Spleen (tissue), 7 donors: ENCODE data around the gene MATK.

Experiments used
- POLR2A ChIP-seq, 3 donors: fragments of 450-650 bp; IDR thresholded peaks; one replicate each; pipeline ENCODE4 v1.5.1; 2017; ENCODE audit warnings: antibody characterized with exemption in 3 of 3, mild to moderate bottlenecking in 1 of 3
- TF ChIP-seq, protein P1 (sequence below), 11 experiments: fragments of 200-600 bp in 7 of 11; fragments of 450-650 bp in 4 of 11; sonication (generic) in 4 of 11; IDR thresholded peaks in 8 of 11; conservative IDR thresholded peaks in 3 of 11; 1 replicate in 7 of 11; 2 replicates in 4 of 11; pipeline versions ENCODE4 v1.4.0 to v1.8.0; 2016 to 2021; ENCODE audit warnings: antibody characterized with exemption in 11 of 11, inconsistent platforms in 4 of 11, mild to moderate bottlenecking in 1 of 11
- donor health status: DM: no; HTN: no; CAD: no; lungs with moderate emphysema.
- donor health status: DM: no; HTN: no; CAD: no.
- donor health status: DM: no; HTN: no; CAD: no.

DNA sequence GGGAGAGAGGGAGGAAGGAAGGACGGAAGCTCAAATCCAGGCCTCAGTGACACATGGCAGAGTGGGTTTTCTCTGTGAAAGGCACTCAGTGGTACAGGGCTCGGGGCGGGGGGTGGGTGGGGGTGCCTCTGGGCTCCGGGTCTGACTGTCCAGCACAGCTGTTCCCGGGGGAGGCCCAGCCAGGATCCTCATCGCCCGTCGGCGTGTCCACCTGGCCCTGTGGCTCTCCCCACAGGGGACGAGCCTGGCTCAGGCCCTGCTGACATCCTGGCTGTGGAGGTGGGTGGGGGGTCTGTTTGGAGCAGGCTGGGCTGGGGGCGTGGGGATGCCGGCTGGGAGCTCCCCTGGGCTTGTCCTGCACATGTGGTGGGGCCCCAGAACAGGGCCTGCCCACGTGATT lies 18.2 kb upstream of the MATK start:
- TF ChIP-seq, protein P1, sequence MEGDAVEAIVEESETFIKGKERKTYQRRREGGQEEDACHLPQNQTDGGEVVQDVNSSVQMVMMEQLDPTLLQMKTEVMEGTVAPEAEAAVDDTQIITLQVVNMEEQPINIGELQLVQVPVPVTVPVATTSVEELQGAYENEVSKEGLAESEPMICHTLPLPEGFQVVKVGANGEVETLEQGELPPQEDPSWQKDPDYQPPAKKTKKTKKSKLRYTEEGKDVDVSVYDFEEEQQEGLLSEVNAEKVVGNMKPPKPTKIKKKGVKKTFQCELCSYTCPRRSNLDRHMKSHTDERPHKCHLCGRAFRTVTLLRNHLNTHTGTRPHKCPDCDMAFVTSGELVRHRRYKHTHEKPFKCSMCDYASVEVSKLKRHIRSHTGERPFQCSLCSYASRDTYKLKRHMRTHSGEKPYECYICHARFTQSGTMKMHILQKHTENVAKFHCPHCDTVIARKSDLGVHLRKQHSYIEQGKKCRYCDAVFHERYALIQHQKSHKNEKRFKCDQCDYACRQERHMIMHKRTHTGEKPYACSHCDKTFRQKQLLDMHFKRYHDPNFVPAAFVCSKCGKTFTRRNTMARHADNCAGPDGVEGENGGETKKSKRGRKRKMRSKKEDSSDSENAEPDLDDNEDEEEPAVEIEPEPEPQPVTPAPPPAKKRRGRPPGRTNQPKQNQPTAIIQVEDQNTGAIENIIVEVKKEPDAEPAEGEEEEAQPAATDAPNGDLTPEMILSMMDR (IDR thresholded peaks at IDR 0.05 in 8 of 11, conservative IDR thresholded peaks at IDR 0.05 in 3 of 11) = no peak
- TF ChIP-seq POLR2A (IDR thresholded peaks at IDR 0.05) = no peak
